ENCODE results near the gene NEK7.
"Not testable (repeated sequence)": the region's sequence is repeated elsewhere in the genome, so short reads cannot be mapped to it uniquely, and the experiment has no call there.

The NEK7 gene

GRCh38 chr1:198187973-198188588 is 31.3 kb downstream of the NEK7 start:
- H3K4me3 ChIP-seq (ENCODE audit: low read length), result no peak overlapping the region

GRCh38 chr1:198191117-198191516 is 34.3 kb downstream of the NEK7 start:
- no peak overlapping the region for H3K4me3 ChIP-seq (ENCODE audit: low read length)
- no peak for TF ChIP-seq CTCF (conservative IDR thresholded peaks at IDR 0.05; ENCODE audit: low read depth, low read length)
- DNase-seq (ENCODE audit: low read depth), result no peak

More at GRCh38 chr1:198187973-198188588, 31.3 kb downstream of the NEK7 start:
- TF ChIP-seq CTCF (conservative IDR thresholded peaks at IDR 0.05; ENCODE audit: low read depth, low read length), result no peak
- no peak for DNase-seq (ENCODE audit: low read depth)

- not testable (repeated sequence) for H3K4me3 ChIP-seq (ENCODE audit: low read length); DNase-seq (ENCODE audit: low read depth)
Measured at GRCh38 chr1:198193871-198194270, 37.1 kb downstream of the NEK7 start.

GRCh38 chr1:198196630-198197029 is 39.8 kb downstream of the NEK7 start:
- TF ChIP-seq CTCF (conservative IDR thresholded peaks at IDR 0.05; ENCODE audit: low read depth, low read length), result no peak
- H3K4me3 ChIP-seq (ENCODE audit: low read length), result no peak overlapping the region
- DNase-seq (ENCODE audit: low read depth), result no peak

- no peak overlapping the region for H3K4me3 ChIP-seq (ENCODE audit: low read length)
- no peak for TF ChIP-seq CTCF (conservative IDR thresholded peaks at IDR 0.05; ENCODE audit: low read depth, low read length)
- DNase-seq (ENCODE audit: low read depth), result no peak
Measured at GRCh38 chr1:198197285-198197684, 40.5 kb downstream of the NEK7 start.

GRCh38 chr1:198199105-198199504 is 42.3 kb downstream of the NEK7 start:
- no peak for TF ChIP-seq CTCF (conservative IDR thresholded peaks at IDR 0.05; ENCODE audit: low read depth, low read length)
- no peak for DNase-seq (ENCODE audit: low read depth)
- H3K4me3 ChIP-seq (ENCODE audit: low read length), result no peak overlapping the region

GRCh38 chr1:198201956-198202784 is 45.4 kb downstream of the NEK7 start:
- no peak overlapping the region for H3K4me3 ChIP-seq (ENCODE audit: low read length)
- TF ChIP-seq CTCF (conservative IDR thresholded peaks at IDR 0.05; ENCODE audit: low read depth, low read length), result no peak
- DNase-seq (ENCODE audit: low read depth), result peak; percentile 16
